HepG2 (cell line): ENCODE results near the gene ACTN4. TPM values are rescaled to one million over a fixed set of nuclear protein-coding genes. Genes with fewer than 3 reads are reported as not detected.
A peak's percentile ranks its signal among the peaks of the same experiment; 100 is the strongest.

ENCODE experiments used
- ARID2 ChIP-seq: sonication (generic); formaldehyde crosslinking; IDR thresholded peaks from 2 replicates; pipeline ENCODE4 v1.8.1; 2022; ENCODE audit warnings: mild to moderate bottlenecking, missing genetic modification reagents, borderline replicate concordance
- ATF4 ChIP-seq, 2 experiments: fragments of 450-650 bp in 1 of 2; sonication (generic) in 1 of 2; formaldehyde crosslinking; IDR thresholded peaks; 2 replicates each; pipeline versions ENCODE4 v1.5.0 to v1.8.0; 2020 to 2022; ENCODE audit warnings: mild to moderate bottlenecking in 1 of 2, missing genetic modification reagents in 1 of 2
- CC2D1A ChIP-seq: sonication (generic); formaldehyde crosslinking; IDR thresholded peaks from 2 replicates; pipeline ENCODE4 v1.8.1; 2023; ENCODE audit warnings: mild to moderate bottlenecking, missing genetic modification reagents
- CSRNP1 ChIP-seq: sonication (generic); formaldehyde crosslinking; IDR thresholded peaks from 2 replicates; pipeline ENCODE4 v1.8.1; 2023; ENCODE audit warnings: mild to moderate bottlenecking, missing genetic modification reagents
- ETV5 ChIP-seq: IDR thresholded peaks from 2 replicates; pipeline ENCODE4 v1.6.1; 2018; ENCODE audit warnings: missing biosample characterization, missing genetic modification reagents, inconsistent platforms, borderline replicate concordance
- FOXA1 ChIP-seq, 2 experiments: fragments of 450-650 bp in 1 of 2; sonication (generic) in 1 of 2; formaldehyde crosslinking in 1 of 2; IDR thresholded peaks; 2 replicates each; pipeline versions ENCODE4 v1.4.0 to v1.6.1; 2016 to 2020; ENCODE audit warnings: missing genetic modification reagents in 1 of 2
- FOXC1 ChIP-seq: sonication (generic); formaldehyde crosslinking; IDR thresholded peaks from 2 replicates; pipeline ENCODE4 v1.8.0; 2022; ENCODE audit warnings: mild to moderate bottlenecking, missing genetic modification reagents, borderline replicate concordance
- GATA4 ChIP-seq: sonication (generic); IDR thresholded peaks from 2 replicates; pipeline ENCODE4 v1.6.1; 2016; ENCODE audit warnings: antibody characterized with exemption, low read depth, borderline replicate concordance
- HNF1B ChIP-seq: sonication (generic); formaldehyde crosslinking; IDR thresholded peaks from 2 replicates; pipeline ENCODE4 v1.5.1; 2020; ENCODE audit warnings: mild to moderate bottlenecking, moderate library complexity, missing genetic modification reagents
- HNRNPLL ChIP-seq: fragments of 200-400 bp; formaldehyde crosslinking; IDR thresholded peaks from 2 replicates; pipeline ENCODE4 v1.6.1; 2017; ENCODE audit warnings: mild to moderate bottlenecking, low read depth, low read length; ENCODE audit not compliant: poor library complexity, severe bottlenecking
- KDM5B ChIP-seq: sonication (generic); formaldehyde crosslinking; IDR thresholded peaks from 2 replicates; pipeline ENCODE4 v1.4.0; 2020; ENCODE audit warnings: missing genetic modification reagents, mild to moderate bottlenecking, borderline replicate concordance
- MAX ChIP-seq: IDR thresholded peaks from 2 replicates; pipeline ENCODE4 v1.6.1; 2012; ENCODE audit warnings: inconsistent platforms
- POGK ChIP-seq: sonication (generic); formaldehyde crosslinking; conservative IDR thresholded peaks from 2 replicates; pipeline ENCODE4 v1.8.0; 2022; ENCODE audit warnings: mild to moderate bottlenecking, moderate library complexity, missing genetic modification reagents
- TBX2 ChIP-seq: sonication (generic); formaldehyde crosslinking; IDR thresholded peaks from 2 replicates; pipeline ENCODE4 v1.5.0; 2020; ENCODE audit warnings: missing genetic modification reagents, mild to moderate bottlenecking, borderline replicate concordance
- ZKSCAN1 ChIP-seq: fragments of 150-350 bp; IDR thresholded peaks from 2 replicates; pipeline ENCODE4 v1.6.1; 2014; ENCODE audit warnings: low read length
- ZNF12 ChIP-seq: sonication (generic); formaldehyde crosslinking; IDR thresholded peaks from 2 replicates; pipeline ENCODE4 v1.5.0; 2020; ENCODE audit warnings: missing genetic modification reagents
- ZNF205 ChIP-seq: IDR thresholded peaks from 2 replicates; pipeline ENCODE4 v1.6.1; 2018; ENCODE audit warnings: missing biosample characterization, missing genetic modification reagents
- ZNF253 ChIP-seq: sonication (generic); formaldehyde crosslinking; IDR thresholded peaks from 2 replicates; pipeline ENCODE4 v1.8.0; 2022; ENCODE audit warnings: mild to moderate bottlenecking, missing genetic modification reagents, borderline replicate concordance
- ZNF337 ChIP-seq: sonication (generic); formaldehyde crosslinking; IDR thresholded peaks from 2 replicates; pipeline ENCODE4 v1.5.1; 2020; ENCODE audit warnings: missing genetic modification reagents, low read depth, mild to moderate bottlenecking, borderline replicate concordance
- ZNF343 ChIP-seq: sonication (generic); formaldehyde crosslinking; IDR thresholded peaks from 2 replicates; pipeline ENCODE4 v1.4.0; 2020; ENCODE audit warnings: mild to moderate bottlenecking, missing genetic modification reagents
- ZNF75D ChIP-seq: sonication (generic); formaldehyde crosslinking; IDR thresholded peaks from 2 replicates; pipeline ENCODE4 v1.8.1; 2023; ENCODE audit warnings: missing genetic modification reagents, mild to moderate bottlenecking, borderline replicate concordance
- ZNF777 ChIP-seq: sonication (generic); formaldehyde crosslinking; IDR thresholded peaks from 2 replicates; pipeline ENCODE4 v1.4.0; 2020; ENCODE audit warnings: missing genetic modification reagents
- polyA plus RNA-seq, 8 experiments: library from polyadenylated mRNA; depleted of rRNA in 3 of 8; stranded (reverse) in 7 of 8; unstranded in 1 of 8; fragments of >200 nt; fragmentation: Illumina TruSeq in 4 of 8; extraction: Trizol in 4 of 8; gene quantifications; 2 replicates each; pipeline versions ENCODE4 v1.2.1 to v1.2.3, GENCODE V29; 2011 to 2016; ENCODE audit warnings: low read depth in 4 of 8, missing spikeins in 1 of 8, mixed read lengths in 1 of 8; ENCODE audit not compliant: insufficient read depth in 1 of 8
- total RNA-seq, 5 experiments: library from RNA; depleted of rRNA; stranded (reverse); fragments of >200 nt; fragmentation: Illumina TruSeq; extraction: Trizol; gene quantifications; 2 replicates each; pipeline ENCODE4 v1.2.3, GENCODE V29; 2016; ENCODE audit warnings: low read depth in 1 of 5
- TF ChIP-seq, protein P1 (sequence below): sonication (generic); formaldehyde crosslinking; IDR thresholded peaks from 2 replicates; pipeline ENCODE4 v1.5.0; 2020; ENCODE audit warnings: missing genetic modification reagents

ACTN4 gene
- total and polyA plus RNA-seq, 2 of the 13 experiments (the other 11 are each of a cell fraction or from before 2014, with no cell fraction given), result 171 to 192 TPM

GRCh38 chr19:38737281-38737865 is 89.9 kb downstream of the ACTN4 start (continued):
- TF ChIP-seq CSRNP1 (no peak), POGK (CRISPR knock-in tag) (no peak), ARID2 (CRISPR knock-in tag) (no peak), TBX2 (peak; percentile 56; the same call in 1 of the 2 replicates), ZNF205 (CRISPR knock-in tag) (no peak), HNRNPLL (peak; percentile 18), GATA4 (no peak), FOXA1 (IDR thresholded peaks at IDR 0.05) (no peak), FOXA1 (CRISPR knock-in tag; IDR thresholded peaks at IDR 0.05) (no peak), FOXC1 (no peak), ZNF777 (0 out of 2 replicates have a peak, but pooled peaks have one; percentile 13), CC2D1A (CRISPR knock-in tag) (no peak), ZNF253 (CRISPR knock-in tag) (no peak), ZKSCAN1 (no peak), ZNF337 (CRISPR knock-in tag) (no peak), ZNF12 (CRISPR knock-in tag) (no peak), ZNF343 (no peak), HNF1B (no peak), MAX (peak; percentile 22; the same call in 1 of the 2 replicates), KDM5B (CRISPR knock-in tag) (no peak), ZNF75D (CRISPR knock-in tag) (no peak), ATF4 (CRISPR knock-in tag; IDR thresholded peaks at IDR 0.05) (no peak), ETV5 (peak; percentile 40; the same call in 1 of the 2 replicates)
- TF ChIP-seq, protein P1, sequence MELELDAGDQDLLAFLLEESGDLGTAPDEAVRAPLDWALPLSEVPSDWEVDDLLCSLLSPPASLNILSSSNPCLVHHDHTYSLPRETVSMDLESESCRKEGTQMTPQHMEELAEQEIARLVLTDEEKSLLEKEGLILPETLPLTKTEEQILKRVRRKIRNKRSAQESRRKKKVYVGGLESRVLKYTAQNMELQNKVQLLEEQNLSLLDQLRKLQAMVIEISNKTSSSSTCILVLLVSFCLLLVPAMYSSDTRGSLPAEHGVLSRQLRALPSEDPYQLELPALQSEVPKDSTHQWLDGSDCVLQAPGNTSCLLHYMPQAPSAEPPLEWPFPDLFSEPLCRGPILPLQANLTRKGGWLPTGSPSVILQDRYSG (CRISPR knock-in tag), result no peak
